ENCODE results near the gene SFRP5.

The SFRP5 gene

GRCh38 chr10:97779492-97779891 lies 7.7 kb upstream of the SFRP5 start:
- TF ChIP-seq GATA3 (IDR thresholded peaks at IDR 0.05; ENCODE audit: low read depth, low read length) (no peak), GATA2 (IDR thresholded peaks at IDR 0.05; ENCODE audit: low read depth, low read length) (no peak)

GRCh38 chr10:97778452-97779302 lies 6.9 kb upstream of the SFRP5 start:
- TF ChIP-seq GATA2 (IDR thresholded peaks at IDR 0.05; ENCODE audit: low read depth, low read length): no peak
- no peak for TF ChIP-seq GATA3 (IDR thresholded peaks at IDR 0.05; ENCODE audit: low read depth, low read length)

GRCh38 chr10:97777143-97777542 lies 5.3 kb upstream of the SFRP5 start:
- TF ChIP-seq GATA3 (IDR thresholded peaks at IDR 0.05; ENCODE audit: low read depth, low read length): no peak
- TF ChIP-seq GATA2 (IDR thresholded peaks at IDR 0.05; ENCODE audit: low read depth, low read length): no peak

GRCh38 chr10:97774811-97775294 lies 3.1 kb upstream of the SFRP5 start:
- no peak for TF ChIP-seq GATA3 (IDR thresholded peaks at IDR 0.05; ENCODE audit: low read depth, low read length)
- no peak for TF ChIP-seq GATA2 (IDR thresholded peaks at IDR 0.05; ENCODE audit: low read depth, low read length)

GRCh38 chr10:97773096-97773495 lies 1.3 kb upstream of the SFRP5 start:
- no peak for TF ChIP-seq GATA2 (IDR thresholded peaks at IDR 0.05; ENCODE audit: low read depth, low read length)
- no peak for TF ChIP-seq GATA3 (IDR thresholded peaks at IDR 0.05; ENCODE audit: low read depth, low read length)

GRCh38 chr10:97771055-97771891 lies 526 bp downstream of the SFRP5 start:
- no peak for TF ChIP-seq GATA3 (IDR thresholded peaks at IDR 0.05; ENCODE audit: low read depth, low read length)

GRCh38 chr10:97770255-97770654 lies 1.5 kb downstream of the SFRP5 start:
- TF ChIP-seq GATA3 (IDR thresholded peaks at IDR 0.05; ENCODE audit: low read depth, low read length) (no peak), GATA2 (IDR thresholded peaks at IDR 0.05; ENCODE audit: low read depth, low read length) (no peak)

GRCh38 chr10:97768322-97769315 lies 3.2 kb downstream of the SFRP5 start:
- TF ChIP-seq GATA2 (IDR thresholded peaks at IDR 0.05; ENCODE audit: low read depth, low read length) (no peak), GATA3 (IDR thresholded peaks at IDR 0.05; ENCODE audit: low read depth, low read length) (no peak)

GRCh38 chr10:97766996-97767924 lies 4.5 kb downstream of the SFRP5 start:
- TF ChIP-seq GATA2 (IDR thresholded peaks at IDR 0.05; ENCODE audit: low read depth, low read length): no peak
- no peak for TF ChIP-seq GATA3 (IDR thresholded peaks at IDR 0.05; ENCODE audit: low read depth, low read length)

- no peak for TF ChIP-seq GATA3 (IDR thresholded peaks at IDR 0.05; ENCODE audit: low read depth, low read length)
These were observed 5.5 kb downstream of the SFRP5 start for GRCh38 chr10:97766106-97766810.

GRCh38 chr10:97765201-97765600 lies 6.6 kb downstream of the SFRP5 start:
- no peak for TF ChIP-seq GATA3 (IDR thresholded peaks at IDR 0.05; ENCODE audit: low read depth, low read length)
- no peak for TF ChIP-seq GATA2 (IDR thresholded peaks at IDR 0.05; ENCODE audit: low read depth, low read length)

- TF ChIP-seq GATA2 (IDR thresholded peaks at IDR 0.05; ENCODE audit: low read depth, low read length): no peak
- no peak for TF ChIP-seq GATA3 (IDR thresholded peaks at IDR 0.05; ENCODE audit: low read depth, low read length)
These were observed 7.3 kb downstream of the SFRP5 start for GRCh38 chr10:97764519-97764931.

All from SH-SY5Y (cell line).